NCI-H1694 (cell line): ENCODE measurements around the gene SLC34A1.

Experiments
- DNase-seq: peaks from one replicate; lab custom pipeline; 2025; lab: John Stamatoyannopoulos, UW

SLC34A1 gene

DNA sequence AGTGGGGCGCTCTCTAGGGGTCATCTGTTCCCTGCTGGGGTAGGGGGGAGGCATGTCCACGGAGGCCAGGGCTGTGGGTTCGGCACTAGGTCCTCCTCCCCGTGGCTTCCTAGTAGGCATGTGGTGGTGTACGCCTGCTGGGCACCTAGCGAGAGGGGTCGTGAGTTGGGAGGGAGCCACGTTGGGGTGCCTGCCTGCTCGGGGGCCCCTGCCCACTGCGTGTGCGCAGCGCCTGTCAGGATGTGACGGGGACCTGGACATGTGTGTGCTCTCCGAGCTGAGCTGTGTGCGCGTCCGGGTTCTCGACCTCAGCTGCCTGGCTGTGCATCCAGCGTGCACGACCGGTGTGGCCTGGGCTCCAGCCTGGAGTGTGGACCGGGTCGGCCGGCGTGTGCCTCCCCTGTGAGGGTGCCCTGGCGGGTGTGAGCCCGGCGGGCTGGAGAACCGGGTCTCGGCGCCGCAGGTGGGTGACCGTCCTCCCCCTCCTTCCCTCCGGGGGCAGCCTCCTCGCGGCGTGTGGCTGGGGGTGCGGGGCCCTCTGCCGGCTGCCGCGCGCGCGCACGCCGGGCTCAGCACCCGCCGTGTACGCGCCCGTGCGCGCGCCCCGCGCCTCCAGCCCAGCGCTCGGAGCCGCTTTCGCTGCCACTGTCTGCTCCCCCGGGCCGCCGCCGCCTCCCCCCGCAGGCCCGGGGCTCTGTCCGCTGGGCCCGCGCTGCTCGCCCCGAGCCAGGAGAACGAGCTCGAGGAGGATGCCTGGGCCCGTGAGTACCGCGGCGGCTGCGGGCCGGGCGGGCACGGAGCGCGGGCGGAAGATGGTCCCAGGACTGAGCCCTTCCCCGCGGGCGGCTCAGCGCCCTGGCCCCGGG, 62.2 kb downstream of the SLC34A1 start, which contains the start of gene PRR7:
Gene PRR7, plus strand, starts transcription at position 615 of the 866 bp plus-strand sequence. CDS start 8,254 bp downstream, outside the sequence.
- no peak for DNase-seq

DNA sequence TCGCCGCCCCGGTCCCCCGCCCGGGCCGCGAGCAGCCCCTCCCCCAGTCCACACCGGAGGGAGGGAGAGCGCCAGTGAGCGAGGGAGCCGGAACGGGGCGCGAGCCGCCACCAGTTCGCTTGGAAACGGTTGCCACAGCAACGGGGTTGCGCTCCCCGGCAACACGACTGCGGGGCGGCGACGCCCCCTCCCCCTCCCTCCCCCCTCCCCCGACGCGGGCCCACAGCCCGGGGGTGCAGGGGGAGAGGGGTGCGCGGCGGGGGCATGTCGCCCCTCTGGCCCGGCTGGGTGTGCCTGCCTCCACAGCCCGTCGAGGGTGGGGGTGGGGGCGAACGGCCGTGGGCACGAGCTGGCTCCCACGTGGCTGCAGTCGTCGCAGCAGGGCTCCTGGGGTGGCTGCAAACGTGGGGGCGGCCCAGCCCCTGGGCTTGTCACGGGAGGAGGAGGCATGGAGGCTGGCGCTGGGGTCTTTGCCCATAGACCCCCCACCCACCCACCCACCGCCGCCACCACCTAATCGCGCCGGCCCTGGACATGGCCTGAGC, 62.9 kb downstream of the SLC34A1 start:
- DNase-seq: no peak

DNA sequence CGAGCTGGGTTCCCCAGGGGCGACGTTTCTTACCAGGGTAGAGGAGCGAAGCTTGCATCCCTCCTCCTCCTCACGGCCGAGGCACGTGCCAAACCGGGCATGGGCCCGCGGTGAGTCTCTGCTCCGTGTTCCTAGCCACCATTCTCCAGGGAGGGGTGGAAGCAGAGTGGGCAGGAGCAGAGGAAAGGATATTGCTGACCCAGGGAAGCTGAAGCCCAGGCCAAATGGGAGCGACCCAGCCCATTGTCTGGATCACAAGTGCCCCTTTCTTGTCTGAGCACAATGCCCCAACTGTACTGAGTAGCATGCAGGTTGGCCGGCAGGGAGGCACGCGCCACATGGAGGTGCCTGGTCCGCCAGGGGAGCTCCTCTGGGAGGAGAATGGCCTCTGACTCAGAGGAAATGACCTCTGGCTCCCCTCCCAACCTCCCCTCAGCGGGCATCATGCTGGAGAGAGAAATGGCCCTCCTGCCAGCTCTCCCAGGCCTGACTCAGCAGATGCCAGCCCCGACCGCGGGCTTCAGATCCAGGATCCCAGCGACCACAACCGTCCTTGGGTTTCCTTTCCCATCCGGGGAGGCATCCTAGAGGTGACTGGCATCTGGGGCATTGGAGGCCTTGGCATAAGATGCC, 63.5 kb downstream of the SLC34A1 start:
- no peak for DNase-seq
